Caki2 (cell line): ENCODE measurements around the gene POC1B. TPM values are rescaled to one million over a fixed set of nuclear protein-coding genes. Genes with fewer than 3 reads are reported as not detected.

Experiments
- DNase-seq: peaks from one replicate; pipeline ENCODE4 v3.0.0-alpha.2; 2015; ENCODE audit warnings: low read depth
- in situ Hi-C: cut with HindIII; loops from 2 replicates; pipeline ENCODE4 v1.10.0; 2016; ENCODE audit warnings: low sequenced_read_pairs, low pct_unique_long_range_greater_than_20kb, mixed read lengths
- total RNA-seq: library from RNA; depleted of rRNA; stranded (reverse); fragments of >200 nt; shearing (Covaris generic); gene quantifications from 2 replicates; pipeline ENCODE4 v1.2.3, GENCODE V29; 2014; ENCODE audit warnings: low replicate concordance; rRNA removed

POC1B gene
- total RNA-seq: 4.7 and 7.8 TPM in 2 replicates

DNA sequence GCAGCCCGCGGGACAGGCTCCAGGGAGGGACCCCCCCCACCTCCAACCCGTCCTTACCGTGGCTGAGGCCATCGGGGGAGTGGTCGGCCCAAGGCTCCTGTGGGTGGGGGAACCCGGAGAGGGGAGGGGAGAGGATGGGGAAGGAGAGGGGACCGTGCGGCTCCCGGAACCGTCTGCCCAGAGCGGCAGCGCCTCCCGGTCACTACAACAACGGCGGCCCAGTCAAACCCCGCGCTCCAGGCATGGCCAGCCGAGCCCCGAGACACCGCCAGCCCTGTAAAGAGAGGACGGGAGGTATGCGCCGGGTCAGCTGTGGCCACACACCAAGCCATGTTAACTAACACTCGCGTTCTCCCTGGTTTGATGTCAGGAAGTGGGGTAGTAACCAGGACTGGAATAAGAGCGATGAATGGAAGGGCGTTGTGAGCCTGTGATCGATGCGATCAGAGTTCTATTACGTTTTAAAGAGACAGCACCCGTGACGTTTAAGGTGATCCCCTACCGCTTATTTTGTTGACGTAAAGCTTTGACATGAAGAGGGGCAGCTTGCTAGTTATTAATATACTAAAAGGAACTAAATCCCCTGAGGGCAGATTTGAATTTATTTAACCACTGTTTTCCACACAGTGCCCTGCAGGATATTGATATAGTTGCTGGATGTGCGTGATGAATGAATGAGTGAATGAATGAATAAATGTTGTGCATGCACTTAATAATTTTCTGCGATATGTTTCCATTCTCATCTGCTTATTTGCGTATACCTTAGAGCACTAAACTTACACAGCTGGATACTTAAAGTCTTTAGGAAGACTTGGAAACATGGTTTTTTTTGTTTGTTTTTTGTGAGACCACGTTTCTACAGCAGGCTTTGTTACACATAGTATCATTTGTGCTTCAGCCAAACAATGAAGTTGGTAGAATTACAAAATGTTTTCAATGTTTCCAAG, at the start of gene POC1B:
Gene POC1B, minus strand, starts transcription at position 224 of the 947 bp plus-strand sequence. Its CDS starts 152 bp downstream, at position 72.
- in situ Hi-C loops: no loop called here
- peak; percentile 71 for DNase-seq

DNA sequence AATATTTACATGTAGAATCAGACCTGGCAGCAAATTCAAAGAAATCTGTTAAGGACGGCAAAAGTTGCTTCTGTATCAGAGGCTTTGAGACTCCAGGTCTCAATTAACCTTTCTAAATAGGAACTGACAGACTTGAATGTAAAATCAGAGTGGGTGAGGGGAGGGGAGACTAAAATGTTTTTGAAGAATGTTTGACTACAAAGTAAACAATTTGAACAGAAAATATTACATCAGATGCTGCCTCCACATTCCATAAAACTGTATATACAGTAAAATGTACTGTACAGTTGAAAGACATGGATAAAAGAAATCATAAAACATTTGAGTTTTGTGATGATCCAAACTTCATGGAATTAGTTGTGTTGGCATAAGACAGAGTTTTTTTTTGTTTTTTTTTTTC, 49.5 kb upstream of the POC1B start:
- in situ Hi-C loops: no loop called here

DNA sequence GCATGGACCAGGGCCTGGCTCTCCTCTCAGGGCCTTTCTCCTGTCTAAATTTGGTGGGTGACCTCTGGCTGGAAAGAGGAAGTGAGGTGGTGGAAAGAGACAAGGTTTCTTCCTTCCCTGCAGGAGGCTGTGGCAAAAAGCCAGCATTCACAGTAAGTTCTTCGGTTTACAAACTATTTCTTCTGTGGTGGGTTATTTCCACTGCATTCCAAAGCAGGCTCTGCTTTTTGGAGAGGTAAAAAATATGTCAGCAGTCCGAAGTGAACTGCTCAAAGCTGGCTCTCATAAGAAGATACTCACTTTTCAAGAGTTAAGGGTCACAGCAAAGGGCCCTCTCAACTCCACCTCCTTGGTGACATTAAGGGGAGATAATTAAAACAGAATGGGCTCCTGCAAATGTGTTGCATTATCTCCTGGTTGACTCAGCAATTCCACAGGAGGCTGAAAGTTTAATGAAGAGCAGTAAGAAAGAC, 48.9 kb upstream of the POC1B start:
- in situ Hi-C loops: no loop called here
- DNase-seq: no peak

More for the DNA sequence above, 49.5 kb upstream of the POC1B start:
- DNase-seq: no peak

DNA sequence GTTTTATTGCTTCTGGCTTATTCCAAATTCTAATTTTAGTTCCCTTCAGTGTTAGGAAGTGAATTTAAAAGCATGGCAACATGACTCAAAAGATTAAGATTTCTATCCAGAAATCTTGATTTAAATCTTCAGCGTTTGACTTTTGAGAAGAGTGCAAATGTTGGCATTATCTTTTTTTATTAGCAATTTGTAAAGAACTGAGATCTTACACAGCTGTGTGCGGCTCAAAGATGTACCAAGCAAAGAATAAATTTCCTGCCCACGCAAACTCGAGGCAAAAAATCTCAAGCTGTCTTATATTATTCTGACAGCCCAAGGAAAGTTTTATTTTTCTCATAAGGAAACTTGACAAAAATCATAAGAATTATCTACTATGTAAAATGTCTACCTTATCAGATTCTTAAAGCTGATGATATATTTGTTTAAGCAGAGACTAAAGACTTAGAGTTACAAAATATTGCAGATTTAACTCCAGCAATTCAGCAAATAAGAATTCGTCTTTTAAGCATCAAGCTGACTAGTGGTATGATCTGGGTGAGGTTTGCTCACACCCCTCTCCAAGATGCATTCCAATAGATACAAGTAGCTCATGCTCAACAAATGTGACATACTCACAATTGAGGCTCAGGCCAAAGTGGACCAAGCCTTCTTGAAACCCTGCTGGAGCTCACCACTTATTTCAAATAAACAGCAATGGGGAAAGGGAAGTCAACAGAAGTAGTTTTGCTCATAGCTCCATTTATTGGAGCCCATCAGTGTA, 47.4 kb upstream of the POC1B start:
- no peak for DNase-seq
- in situ Hi-C loops: no loop called here

DNA sequence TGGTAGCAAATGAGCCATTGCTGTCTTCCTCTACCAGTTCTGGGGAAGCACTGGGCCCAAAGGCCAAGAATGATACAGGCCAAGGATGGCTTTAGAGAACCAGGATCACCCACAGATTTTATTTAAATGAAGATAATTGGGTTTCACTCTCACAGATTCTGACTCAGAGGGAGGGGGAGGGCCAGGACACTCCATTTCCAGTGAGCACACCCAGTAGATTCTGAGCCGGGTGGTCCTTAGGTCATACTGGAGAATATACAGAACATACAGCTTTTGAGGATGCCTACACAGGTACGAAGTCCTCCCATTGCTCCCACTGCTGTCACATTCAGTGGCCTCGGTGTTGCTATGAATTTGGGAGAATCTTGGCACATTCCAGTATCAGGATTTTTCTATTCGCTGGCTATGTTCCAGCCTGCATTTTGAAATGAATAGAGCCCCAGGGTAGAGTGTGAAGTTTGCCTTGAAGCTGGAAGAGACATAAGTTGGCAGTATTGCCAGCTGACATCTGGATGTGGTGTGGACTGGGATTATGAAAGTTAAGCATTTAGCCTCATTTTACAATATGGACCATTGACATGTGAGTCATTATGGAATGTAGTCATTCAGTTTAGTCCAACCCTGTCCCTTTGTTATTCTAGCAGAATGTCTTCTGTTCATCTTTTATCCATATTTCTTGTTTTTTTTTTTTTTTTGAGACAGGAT, 45.8 kb upstream of the POC1B start:
- in situ Hi-C loops: no loop called here
- no peak for DNase-seq

DNA sequence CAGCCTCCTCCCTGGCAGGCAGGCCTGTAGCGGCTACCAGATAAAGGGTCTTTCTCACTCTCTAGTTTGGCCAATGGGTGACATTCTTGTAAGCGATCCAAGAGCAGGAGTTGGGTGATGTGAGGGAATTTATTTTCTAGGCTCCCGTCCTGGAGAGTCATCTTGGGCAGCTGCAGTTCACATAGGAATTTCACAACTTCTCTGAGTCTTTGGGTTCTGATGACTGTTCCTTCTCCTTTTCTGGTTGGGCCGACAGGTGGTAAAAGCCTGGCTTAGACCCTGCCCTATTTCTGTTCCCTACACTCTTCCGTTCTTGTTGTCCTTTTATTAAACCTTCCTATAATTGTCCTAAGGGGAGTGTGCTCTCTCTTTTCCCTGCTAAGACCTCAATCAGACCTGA, 42.6 kb upstream of the POC1B start:
- DNase-seq: no peak
- in situ Hi-C loops: no loop called here

DNA sequence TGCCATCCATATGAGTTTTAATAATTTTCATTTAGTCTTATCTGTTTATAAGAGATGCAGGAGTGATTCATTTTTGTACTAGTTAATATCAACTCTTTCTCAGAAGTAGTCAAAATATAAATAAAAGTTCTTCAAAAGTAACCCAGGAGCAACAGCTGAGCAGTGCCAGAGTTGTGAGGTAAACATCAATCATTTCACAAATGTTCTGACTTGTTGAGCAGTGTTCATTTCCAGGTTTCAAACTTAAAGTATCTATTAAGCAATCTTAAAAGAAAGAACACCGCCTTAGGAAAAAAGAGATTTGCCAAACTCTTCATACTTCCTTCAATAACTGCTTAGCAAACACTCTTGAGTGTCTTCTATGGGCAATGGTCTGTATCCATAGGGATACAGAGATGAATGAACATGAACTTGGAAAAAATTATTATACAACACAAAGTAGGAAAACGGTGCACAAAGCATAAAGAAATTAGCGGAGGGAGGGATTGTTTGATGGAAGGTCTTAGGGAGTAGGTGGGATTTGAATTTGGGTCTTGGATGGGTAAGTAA, 41.9 kb upstream of the POC1B start:
- no peak for DNase-seq
- in situ Hi-C loops: no loop called here

DNA sequence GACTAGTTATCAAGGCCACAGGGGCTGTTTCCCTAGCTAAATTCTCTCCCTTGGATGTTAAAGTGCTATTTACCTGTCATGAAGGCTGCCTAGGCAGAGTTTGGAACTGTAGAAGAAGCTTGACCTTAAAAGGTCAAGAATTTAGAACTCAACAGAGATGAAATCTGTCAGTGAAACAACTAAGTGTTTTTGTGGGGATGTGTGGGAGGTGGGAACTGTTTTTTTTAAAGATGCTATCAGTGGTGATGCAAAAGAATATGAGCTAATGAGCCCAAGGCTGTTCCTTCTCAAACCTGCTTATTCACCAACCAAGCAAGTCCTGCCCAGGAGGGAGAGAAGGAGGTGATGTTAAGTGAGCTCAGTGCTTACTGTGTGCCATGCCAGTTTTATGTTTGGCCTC, 40.8 kb upstream of the POC1B start:
- no peak for DNase-seq
- in situ Hi-C loops: no loop called here

DNA sequence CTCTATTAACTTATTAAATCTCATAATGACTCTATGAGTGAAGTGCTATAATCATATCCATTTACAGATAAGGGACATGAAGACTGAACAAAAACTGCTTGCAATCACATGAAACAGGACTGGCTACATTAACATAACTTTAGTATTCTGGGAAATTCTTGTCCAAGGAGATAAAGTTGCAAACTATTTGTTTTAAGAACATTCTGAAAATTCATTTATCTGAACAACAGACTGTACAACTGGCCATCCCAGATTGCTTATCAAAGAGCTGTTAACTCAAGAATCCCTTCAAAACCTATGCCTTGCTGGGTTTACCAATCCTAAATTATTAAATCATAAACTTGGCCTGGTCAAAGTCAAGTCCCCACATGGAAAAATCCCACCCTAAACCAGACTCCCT, 39.2 kb upstream of the POC1B start:
- in situ Hi-C loops: no loop called here
- no peak for DNase-seq

DNA sequence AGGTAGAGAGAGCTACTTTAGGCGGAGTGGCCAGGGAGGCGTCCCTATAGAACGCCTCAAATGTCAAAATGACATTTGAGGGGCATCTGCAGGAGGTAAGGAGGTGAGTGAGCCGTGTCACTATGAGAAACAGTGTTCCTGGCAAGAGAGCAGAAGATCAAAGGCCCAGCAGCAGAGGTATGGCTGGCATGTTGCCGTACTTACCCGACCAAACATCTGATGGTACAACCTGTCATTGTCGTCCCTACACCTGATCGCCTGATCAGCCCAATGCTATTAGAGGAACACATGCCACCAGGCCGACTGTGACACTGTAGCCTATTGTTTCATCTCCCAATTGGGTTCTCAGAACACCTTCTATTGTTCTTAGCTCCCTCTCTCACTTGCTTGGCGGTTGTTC, 33.9 kb upstream of the POC1B start:
- no peak for DNase-seq
- in situ Hi-C loops: no loop called here

DNA sequence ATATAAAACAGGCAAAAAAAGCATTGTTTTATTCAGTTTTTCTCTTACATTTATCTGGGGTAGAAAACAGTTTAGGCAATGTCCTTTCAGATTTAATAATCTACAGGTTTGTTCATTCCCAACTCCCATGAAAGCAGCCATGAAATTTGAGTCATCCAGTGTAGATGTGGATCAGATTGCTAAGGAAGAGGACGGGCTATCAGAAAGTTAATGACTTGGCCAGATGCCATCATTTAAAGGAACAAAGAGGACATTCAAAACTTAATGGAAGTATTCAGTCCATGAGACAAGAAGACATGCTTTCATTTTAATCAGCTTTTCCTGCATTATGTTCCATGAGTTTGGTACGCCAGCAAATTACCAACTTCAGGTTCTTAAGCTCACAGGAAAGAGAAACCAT, 31.1 kb upstream of the POC1B start:
- in situ Hi-C loops: no loop called here

DNA sequence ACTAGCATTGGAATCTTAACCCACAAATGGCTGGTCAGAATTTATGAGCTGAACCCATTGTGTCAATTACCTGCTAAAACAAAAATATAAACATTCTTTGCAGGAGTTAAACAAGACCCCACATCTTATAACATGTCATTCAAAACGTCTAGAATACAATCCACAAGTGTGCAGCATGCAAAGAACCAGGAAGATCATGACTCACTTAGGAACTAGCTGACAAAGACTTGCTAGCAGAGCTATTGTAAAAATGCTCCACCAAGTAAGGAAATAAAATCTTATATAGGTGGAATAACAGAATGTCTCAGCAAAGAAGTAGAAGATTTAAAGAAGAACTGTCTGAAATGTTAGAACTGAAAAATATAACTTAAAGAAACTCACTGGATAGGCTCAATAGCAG, 26.5 kb upstream of the POC1B start:
- in situ Hi-C loops: no loop called here
- DNase-seq: no peak

More for the DNA sequence above, 31.1 kb upstream of the POC1B start:
- DNase-seq: peak; percentile 4

DNA sequence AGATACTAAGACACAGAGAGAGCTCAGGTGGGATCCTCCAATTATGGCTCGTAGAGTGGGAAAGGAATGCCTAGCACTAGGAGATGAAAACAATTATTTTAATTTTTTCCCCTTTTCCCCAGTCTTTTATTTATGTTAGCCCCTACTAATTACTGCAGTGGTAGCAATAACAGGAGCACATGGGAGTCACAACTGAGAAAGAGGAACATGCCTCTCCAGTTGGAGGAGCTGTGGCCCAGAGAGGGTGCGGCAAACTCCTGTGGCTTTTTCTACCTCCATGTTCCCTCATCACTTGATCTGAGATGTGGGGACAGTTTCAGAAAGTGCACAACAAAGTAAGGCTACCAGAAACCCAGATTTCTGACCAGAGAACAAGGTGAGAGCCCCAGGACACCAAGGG, 25.9 kb upstream of the POC1B start:
- in situ Hi-C loops: no loop called here
- no peak for DNase-seq

DNA sequence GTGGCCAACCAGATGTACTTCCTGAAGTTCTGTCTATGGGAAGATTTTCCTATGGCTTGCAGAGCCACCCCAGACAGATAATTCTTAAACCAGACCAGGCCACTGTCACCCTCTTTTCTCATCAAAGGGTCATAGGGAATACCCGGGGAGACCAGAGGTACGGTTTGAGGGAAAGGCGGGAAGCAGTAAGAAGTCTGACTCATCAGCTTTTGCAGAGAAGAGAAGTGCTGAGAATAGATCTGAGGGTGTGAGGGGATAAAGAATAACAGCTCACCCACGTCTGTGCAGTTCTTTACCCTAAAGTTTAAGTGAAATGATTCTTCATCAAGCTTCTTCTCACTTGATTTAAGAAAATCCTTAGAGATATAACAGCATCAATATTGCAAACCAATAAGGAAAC, 21.3 kb upstream of the POC1B start:
- in situ Hi-C loops: no loop called here
- no peak for DNase-seq

DNA sequence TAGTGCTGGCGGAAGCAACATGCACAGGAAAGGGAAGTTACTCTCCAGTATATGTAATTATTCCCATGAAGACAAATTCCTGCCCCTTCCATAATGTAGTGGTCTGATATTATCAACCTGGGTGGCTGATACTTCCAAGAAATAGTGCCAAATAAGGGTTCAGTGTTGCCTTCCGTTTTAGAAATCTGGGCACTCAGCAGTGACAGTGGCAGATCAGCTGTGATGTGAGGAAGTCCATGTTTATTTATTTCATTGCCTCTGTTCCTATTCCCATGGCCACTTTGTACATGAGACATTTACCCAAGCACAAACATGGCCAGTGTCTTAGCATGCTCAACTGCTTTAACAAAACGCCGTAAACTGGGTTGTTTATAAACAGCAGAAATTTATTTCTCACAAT, 20.3 kb upstream of the POC1B start:
- in situ Hi-C loops: no loop called here
- no peak for DNase-seq

DNA sequence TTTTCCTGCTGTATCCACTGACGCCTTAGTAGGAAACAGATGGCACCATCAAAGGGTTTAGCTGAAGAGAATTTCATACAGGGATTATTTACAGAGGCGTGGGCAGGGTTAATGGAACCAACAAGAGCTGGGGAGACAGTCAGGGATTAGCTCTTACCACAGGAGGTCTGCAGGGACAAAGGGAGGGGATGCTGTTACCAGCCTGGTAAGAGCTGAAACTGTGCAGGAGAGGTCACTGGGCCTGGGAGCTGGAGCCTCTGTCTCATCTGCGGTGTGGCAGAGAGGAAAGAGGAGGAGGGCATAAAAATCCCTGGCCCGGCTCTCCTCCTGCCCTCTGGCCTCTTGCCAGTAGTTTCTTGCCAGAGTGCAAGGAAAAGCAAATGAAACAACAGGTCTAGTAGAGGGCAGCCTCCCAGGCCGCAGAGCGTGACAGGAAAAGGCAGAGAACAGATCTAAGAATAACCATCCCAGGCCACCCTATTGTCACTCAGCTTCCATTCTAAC, 18.9 kb upstream of the POC1B start:
- in situ Hi-C loops: no loop called here

DNA sequence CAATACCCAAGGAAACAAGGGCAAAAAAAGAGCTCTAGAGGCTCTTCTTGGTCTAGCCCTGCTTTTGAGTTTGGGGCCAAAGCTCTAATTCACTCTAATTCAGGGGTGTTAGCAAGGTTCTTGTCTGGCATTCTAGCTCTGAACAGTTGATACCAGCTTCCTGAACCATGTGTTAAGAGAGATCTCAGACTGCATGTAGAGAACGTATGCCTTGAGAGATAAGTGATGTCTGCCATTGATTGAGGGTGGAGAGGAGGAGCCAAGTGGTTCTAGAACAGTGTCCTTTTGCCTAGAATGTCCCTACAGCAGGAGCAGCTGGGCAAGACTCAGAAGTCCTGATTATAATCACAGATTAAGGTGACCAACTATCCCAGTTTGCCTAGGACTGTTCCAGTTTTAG, 18.2 kb upstream of the POC1B start:
- in situ Hi-C loops: no loop called here
- no peak for DNase-seq

More for the DNA sequence above, 18.9 kb upstream of the POC1B start:
- DNase-seq: peak; percentile 60

DNA sequence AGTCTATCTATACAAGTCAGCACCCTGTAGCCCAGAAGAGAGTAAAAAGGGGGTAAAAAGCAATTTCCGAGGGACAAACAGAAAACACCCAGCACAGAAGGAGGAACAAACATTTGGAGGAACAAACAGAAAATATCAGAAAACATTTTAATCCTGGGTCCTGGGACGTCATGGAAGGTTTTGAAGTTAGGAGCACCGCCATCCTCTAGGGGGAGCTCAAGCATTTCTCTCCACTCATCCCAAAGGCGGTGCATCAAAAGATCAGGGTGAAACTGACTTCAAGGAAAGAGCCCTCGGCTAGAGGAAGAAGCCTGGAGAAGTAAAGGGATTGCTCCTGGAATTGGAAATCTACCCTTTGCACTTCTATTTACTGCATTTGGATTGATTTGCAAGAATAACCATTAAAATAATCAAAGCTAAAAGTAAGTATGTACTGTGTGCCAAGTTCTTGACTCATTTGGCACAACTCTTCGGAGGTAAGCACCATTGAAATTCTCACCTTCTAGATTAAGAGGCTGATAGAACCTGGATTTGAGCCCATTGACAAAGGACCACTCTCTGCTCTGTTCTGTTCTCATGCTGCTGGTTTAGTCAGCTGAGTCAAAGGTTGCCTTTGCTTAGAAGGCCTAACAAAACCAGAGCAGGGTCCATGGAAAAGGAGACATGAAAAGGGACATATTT, 17.2 kb upstream of the POC1B start:
- in situ Hi-C loops: no loop called here
- peak; percentile 43 for DNase-seq
